Sigmoid colon (tissue), 7 donors: ENCODE measurements around the gene EARS2. TPM values are rescaled to one million over a fixed set of nuclear protein-coding genes. Genes with fewer than 3 reads are reported as not detected.
A peak's percentile ranks its signal among the peaks of the same experiment; 100 is the strongest.

Experiments used
- DNase-seq: peaks from one replicate; pipeline ENCODE4 v3.0.0-alpha.2; 2019
- H3K27ac ChIP-seq, 4 donors: fragments of 200-600 bp; sonication (generic); one replicate each; pipeline ENCODE4 v1.5.1; 2016 to 2019; ENCODE audit warnings: mild to moderate bottlenecking in 1 of 4
- H3K27me3 ChIP-seq, 3 donors: fragments of 200-600 bp; sonication (generic); one replicate each; pipeline ENCODE4 v1.5.1; 2019; ENCODE audit warnings: mild to moderate bottlenecking in 1 of 3
- H3K36me3 ChIP-seq, 4 donors: fragments of 200-600 bp; sonication (generic); one replicate each; pipeline ENCODE4 v1.5.1; 2016 to 2019
- H3K4me1 ChIP-seq, 4 donors: fragments of 200-600 bp; sonication (generic); one replicate each; pipeline ENCODE4 v1.5.1; 2017 to 2019
- H3K4me3 ChIP-seq, 4 donors: fragments of 200-600 bp; sonication (generic); one replicate each; pipeline ENCODE4 v1.5.1; 2017 to 2019; ENCODE audit warnings: mild to moderate bottlenecking in 2 of 4, moderate library complexity in 1 of 4
- H3K9me3 ChIP-seq, 4 donors: fragments of 200-600 bp in 3 of 4; sonication (generic) in 3 of 4; one replicate each; pipeline versions ENCODE4 v1.5.1 to v1.6.1; 2013 to 2019
- CTCF ChIP-seq, 4 experiments: fragments of 450-650 bp in 3 of 4; fragments of 200-600 bp in 1 of 4; IDR thresholded peaks; one replicate each; pipeline ENCODE4 v1.5.1; 2016 to 2019; ENCODE audit warnings: antibody characterized with exemption in 4 of 4, mild to moderate bottlenecking in 3 of 4, moderate library complexity in 2 of 4
- EP300 ChIP-seq, 4 donors: sonication (generic); formaldehyde crosslinking; IDR thresholded peaks; one replicate each; pipeline ENCODE4 v1.6.1; 2017; ENCODE audit warnings: antibody characterized with exemption in 4 of 4
- POLR2A ChIP-seq, 2 donors: fragments of 450-650 bp; IDR thresholded peaks; one replicate each; pipeline ENCODE4 v1.6.1; 2016; ENCODE audit warnings: antibody characterized with exemption in 2 of 2, mild to moderate bottlenecking in 2 of 2, moderate library complexity in 2 of 2
- POLR2AphosphoS5 ChIP-seq, 4 donors: sonication (generic); formaldehyde crosslinking; IDR thresholded peaks; one replicate each; pipeline ENCODE4 v1.6.1; 2017; ENCODE audit warnings: antibody characterized with exemption in 4 of 4
- WGBS, 2 donors: extraction: QIAGEN DNeasy Blood & Tissue Kit; methylation state at CpG; one replicate each; pipeline ENCODE4 v1.1.7; 2013; 5-methylcytosine and 5-hydroxymethylcytosine counted together
- intact Hi-C: fragments of 100-400 bp; cut with DNase I; formaldehyde crosslinking; loops from one replicate; pipeline ENCODE4 v1.15.1; 2023
- polyA plus RNA-seq, 3 donors: library from polyadenylated mRNA; stranded (reverse); fragments of 200-250 nt; gene quantifications; one replicate each; pipeline ENCODE4 v1.2.3, GENCODE V29; 2013
- total RNA-seq, 4 donors: library from RNA; depleted of rRNA; stranded (reverse); fragments of >200 nt; gene quantifications; one replicate each; pipeline ENCODE4 v1.1.0, GENCODE V29; 2016
- donor health status: healthy with polysubstance abuse.
- donor health status: Bipolar disorder and iron deficiency.
- donor health status: healthy.

Gene EARS2
- total and polyA plus RNA-seq, 7 donors = 6.6 to 19.4 (median 8.2) TPM

DNA sequence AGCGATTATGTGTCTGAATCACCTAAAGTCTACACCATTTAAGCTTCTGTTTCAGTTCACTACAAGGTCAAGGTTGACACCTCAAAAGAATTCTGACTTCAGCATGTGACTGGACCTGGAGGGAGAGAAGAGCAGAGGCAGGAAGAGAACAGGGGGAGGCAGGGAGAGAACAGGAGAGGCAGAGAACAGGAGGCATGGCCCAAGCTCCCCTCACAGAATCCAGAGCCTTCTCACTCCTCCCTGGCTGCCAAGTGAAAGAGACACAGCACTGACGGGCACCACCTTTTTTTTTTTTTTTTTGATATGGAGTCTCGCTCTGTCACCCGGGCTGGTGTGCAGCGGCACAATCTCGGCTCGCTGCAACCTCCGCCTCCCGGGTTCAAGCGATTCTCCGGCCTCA lies 58.3 kb downstream of the EARS2 start:
- Histone ChIP-seq H3K27me3 (no peaks in the 10 kb centered on the region), H3K9me3 (no peaks in the 10 kb centered on the region), H3K27ac (no peak overlapping the region), H3K36me3 (peaks cover 7 to 20% (median 9%) of the 10 kb centered on the region in 4 donors), H3K4me3 (no peak overlapping the region), H3K4me1 (peaks cover 0 to 17% (median 5%) of the 10 kb centered on the region in 4 donors)
- no peak for DNase-seq
- intact Hi-C loops = no loop called here
- WGBS, 2 donors = 91 to 95% methylated on average over 11 of the region's 11 CpGs
- TF ChIP-seq CTCF (IDR thresholded peaks at IDR 0.05) = no peak
- no peak for TF ChIP-seq POLR2A (IDR thresholded peaks at IDR 0.05)
- TF ChIP-seq EP300 (IDR thresholded peaks at IDR 0.05) = no peak
- TF ChIP-seq POLR2AphosphoS5 (IDR thresholded peaks at IDR 0.05) = no peak

- WGBS, 2 donors = 92 to 95% methylated on average over 6 of the region's 6 CpGs
- TF ChIP-seq CTCF (IDR thresholded peaks at IDR 0.05) = no peak
- no peak for TF ChIP-seq EP300 (IDR thresholded peaks at IDR 0.05)
- no peak for TF ChIP-seq POLR2A (IDR thresholded peaks at IDR 0.05)
- TF ChIP-seq POLR2AphosphoS5 (IDR thresholded peaks at IDR 0.05) = no peak
Observed at GRCh38 chr16:23497543-23497868, 59.6 kb downstream of the EARS2 start.

DNA sequence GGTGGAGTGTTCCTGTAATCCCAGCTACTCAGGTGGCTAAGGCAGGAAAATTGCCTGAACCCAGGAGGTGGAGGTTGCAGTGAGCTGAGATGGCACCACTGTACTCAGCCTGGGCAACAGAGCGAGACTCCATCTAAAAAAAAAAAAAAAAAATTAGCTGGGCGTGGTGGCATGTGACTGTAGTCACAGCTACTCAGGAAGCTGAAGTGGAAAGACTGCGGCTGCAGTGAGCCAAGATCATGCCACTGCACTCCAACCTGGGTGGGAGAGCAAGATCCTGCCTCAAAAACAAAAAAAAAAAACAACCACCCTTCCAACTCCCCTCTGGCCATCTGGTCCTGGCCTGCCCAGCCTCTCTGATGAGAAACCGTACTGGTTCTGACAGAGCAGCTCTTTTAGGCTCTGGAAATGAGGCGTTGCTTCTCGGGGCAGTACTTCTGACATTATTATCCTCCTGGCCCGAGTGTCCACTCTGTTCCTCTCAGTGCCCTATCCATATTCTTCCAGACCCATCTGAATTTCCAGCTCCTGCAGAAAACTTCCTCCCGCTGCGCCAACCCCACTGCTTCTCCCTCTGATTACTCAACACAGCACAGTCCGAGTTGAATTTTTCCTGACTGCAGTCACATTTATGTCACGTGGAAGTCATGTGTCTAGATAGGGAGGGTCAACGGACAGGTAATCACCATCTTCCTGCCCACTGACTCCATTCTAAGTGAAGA lies 60.2 kb downstream of the EARS2 start:
- H3K36me3 ChIP-seq = peaks cover 21 to 38% (median 26%) of the 10 kb centered on the region in 4 donors
- TF ChIP-seq POLR2A (IDR thresholded peaks at IDR 0.05) = no peak
- TF ChIP-seq EP300 (IDR thresholded peaks at IDR 0.05) = no peak
- no peak for TF ChIP-seq CTCF (IDR thresholded peaks at IDR 0.05)
- TF ChIP-seq POLR2AphosphoS5 (IDR thresholded peaks at IDR 0.05) = no peak
- WGBS, 2 donors = 63 to 73% methylated on average over 12 of the region's 12 CpGs
- H3K4me1 ChIP-seq = peaks cover 0 to 23% (median 5%) of the 10 kb centered on the region in 4 donors
- H3K9me3 ChIP-seq = no peaks in the 10 kb centered on the region
- peak overlapping the region in 1 of 4 donors; percentile 21 for H3K27ac ChIP-seq
- no peaks in the 10 kb centered on the region for H3K27me3 ChIP-seq
- intact Hi-C loops = no loop called here
- no peak for DNase-seq
- no peak overlapping the region for H3K4me3 ChIP-seq

More at GRCh38 chr16:23497543-23497868, 59.6 kb downstream of the EARS2 start:
- H3K27me3 ChIP-seq = no peaks in the 10 kb centered on the region
- no peak overlapping the region for H3K4me3 ChIP-seq
- intact Hi-C loops = no loop called here
- H3K4me1 ChIP-seq = peaks cover 0 to 18% (median 5%) of the 10 kb centered on the region in 4 donors
- no peaks in the 10 kb centered on the region for H3K9me3 ChIP-seq
- peaks cover 16 to 33% (median 22%) of the 10 kb centered on the region in 4 donors for H3K36me3 ChIP-seq
- DNase-seq = no peak
- H3K27ac ChIP-seq = peak overlapping the region in 1 of 4 donors; percentile 7

DNA sequence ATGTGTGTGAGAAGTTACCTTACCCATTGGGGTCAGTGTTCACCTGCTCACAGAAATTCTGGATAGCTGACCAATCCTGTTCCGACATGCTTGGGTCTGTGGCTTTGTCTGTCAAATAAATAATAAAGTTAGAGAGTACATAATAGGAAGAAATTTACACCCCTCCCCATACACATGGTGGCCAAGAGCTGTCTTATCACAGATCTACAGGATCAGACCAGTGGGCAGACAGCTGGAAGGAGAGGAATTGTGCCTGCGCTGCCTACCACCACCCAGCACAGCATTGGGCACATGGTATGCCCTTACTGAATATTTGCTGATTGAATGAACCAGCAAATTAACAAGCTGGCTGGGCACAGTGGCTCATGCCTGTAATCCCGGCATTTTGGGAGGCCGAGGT lies 61.5 kb downstream of the EARS2 start:
- peaks cover 0 to 24% (median 5%) of the 10 kb centered on the region in 4 donors for H3K4me1 ChIP-seq

More for the DNA sequence above, 61.5 kb downstream of the EARS2 start:
- no peak overlapping the region for H3K27ac ChIP-seq
- H3K9me3 ChIP-seq = no peaks in the 10 kb centered on the region
- no peaks in the 10 kb centered on the region for H3K27me3 ChIP-seq
- H3K4me3 ChIP-seq = no peak overlapping the region
- intact Hi-C loops = no loop called here
- DNase-seq = no peak
- TF ChIP-seq CTCF (IDR thresholded peaks at IDR 0.05) = no peak
- no peak for TF ChIP-seq EP300 (IDR thresholded peaks at IDR 0.05)
- no peak for TF ChIP-seq POLR2A (IDR thresholded peaks at IDR 0.05)
- TF ChIP-seq POLR2AphosphoS5 (IDR thresholded peaks at IDR 0.05) = no peak
- 98 to 99% methylated on average over 4 of the region's 4 CpGs for WGBS, 2 donors
- H3K36me3 ChIP-seq = peaks cover 22 to 50% (median 26%) of the 10 kb centered on the region in 4 donors
